Measurements from ENCODE around the gene UBE2O. TPM values are rescaled to one million over a fixed set of nuclear protein-coding genes. Genes with fewer than 3 reads are reported as not detected.

The UBE2O gene
- polyA plus RNA-seq, 1 donor, result 21.0 TPM

DNA sequence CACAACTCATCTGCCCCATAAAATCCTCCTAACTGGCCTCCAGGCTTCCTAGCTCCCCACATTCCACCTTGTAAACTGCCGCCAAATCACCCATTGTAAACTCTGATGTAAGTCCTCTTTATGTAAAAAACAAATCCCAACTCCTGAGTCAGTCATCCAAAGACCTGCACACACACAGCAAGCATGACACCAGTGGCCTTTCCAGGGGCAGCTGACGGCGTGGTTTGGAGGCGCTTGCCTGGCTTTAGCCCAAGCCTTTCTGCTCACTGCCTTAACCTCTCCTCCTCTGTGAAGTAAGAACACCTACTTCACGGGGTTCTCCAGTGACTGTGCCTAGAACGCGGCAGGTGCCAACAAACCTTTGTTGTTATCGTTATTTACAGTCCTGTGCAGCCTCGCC is 14.0 kb downstream of the UBE2O start:
- Histone ChIP-seq H3K27ac (ENCODE audit: low read length) (no peak overlapping the region), H3K4me1 (ENCODE audit: control insufficient read depth, insufficient read depth, low read length) (no peaks in the 10 kb centered on the region), H3K27me3 (ENCODE audit: control insufficient read depth, insufficient read depth, low read length) (no peaks in the 10 kb centered on the region), H3K4me3 (ENCODE audit: low read length) (no peak overlapping the region), H3K9me3 (ENCODE audit: control insufficient read depth, low read depth, low read length) (no peaks in the 10 kb centered on the region), H3K36me3 (ENCODE audit: control insufficient read depth, insufficient read depth, low read length) (no peaks in the 10 kb centered on the region)
- no peak for DNase-seq
- 93% methylated on average over 3 of the region's 9 CpGs for WGBS (ENCODE audit: insufficient coverage, low lambda C conversion rate)

DNA sequence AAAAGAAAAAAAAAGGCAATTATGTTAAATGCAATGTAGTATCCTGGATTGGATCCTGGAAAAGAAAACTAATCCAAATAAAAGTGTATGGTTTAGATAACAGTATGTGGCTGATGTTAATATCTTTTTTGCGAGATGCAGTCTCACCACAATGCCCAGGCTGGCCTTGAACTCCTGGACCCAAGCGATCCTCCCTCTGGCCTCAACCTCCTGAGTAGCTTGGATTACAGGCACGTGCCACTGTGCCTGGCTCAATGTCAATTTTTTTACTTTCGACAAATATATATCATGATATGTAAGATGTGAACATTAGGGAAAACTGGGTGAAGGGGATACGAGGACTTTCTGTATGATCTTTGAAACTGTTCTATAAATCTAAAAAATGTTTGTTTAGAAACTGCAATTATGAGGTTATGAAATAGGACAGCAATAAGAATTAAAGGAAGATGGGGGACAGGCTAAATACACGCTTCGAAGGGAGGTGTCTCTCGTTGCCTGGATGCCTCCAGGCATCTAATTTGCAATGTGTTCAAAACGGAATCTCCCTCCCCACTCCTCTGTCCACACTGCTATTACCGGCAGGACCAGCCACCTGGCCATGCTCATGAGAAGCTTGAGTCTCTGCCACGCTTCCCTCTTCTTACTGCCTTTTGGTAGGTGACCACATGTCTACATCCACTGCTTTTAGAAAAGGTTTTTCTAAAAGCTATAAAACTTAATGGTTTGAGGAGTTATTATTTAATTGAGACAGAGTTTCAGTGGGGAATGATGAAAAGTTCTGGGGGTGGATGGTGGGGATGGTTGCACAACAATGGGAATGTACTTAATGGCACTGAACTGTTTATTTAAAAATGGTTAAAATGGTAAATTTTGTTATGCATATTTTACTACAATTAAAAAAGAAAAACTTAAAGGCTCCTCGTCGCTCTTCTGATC is 15.2 kb downstream of the UBE2O start:
- no peak for DNase-seq
- Histone ChIP-seq H3K36me3 (ENCODE audit: control insufficient read depth, insufficient read depth, low read length) (no peaks in the 10 kb centered on the region), H3K9me3 (ENCODE audit: control insufficient read depth, low read depth, low read length) (no peaks in the 10 kb centered on the region), H3K27ac (ENCODE audit: low read length) (no peak overlapping the region), H3K27me3 (ENCODE audit: control insufficient read depth, insufficient read depth, low read length) (no peaks in the 10 kb centered on the region), H3K4me3 (ENCODE audit: low read length) (no peak overlapping the region), H3K4me1 (ENCODE audit: control insufficient read depth, insufficient read depth, low read length) (no peaks in the 10 kb centered on the region)
- 76% methylated on average over 5 of the region's 13 CpGs for WGBS (ENCODE audit: insufficient coverage, low lambda C conversion rate)

DNA sequence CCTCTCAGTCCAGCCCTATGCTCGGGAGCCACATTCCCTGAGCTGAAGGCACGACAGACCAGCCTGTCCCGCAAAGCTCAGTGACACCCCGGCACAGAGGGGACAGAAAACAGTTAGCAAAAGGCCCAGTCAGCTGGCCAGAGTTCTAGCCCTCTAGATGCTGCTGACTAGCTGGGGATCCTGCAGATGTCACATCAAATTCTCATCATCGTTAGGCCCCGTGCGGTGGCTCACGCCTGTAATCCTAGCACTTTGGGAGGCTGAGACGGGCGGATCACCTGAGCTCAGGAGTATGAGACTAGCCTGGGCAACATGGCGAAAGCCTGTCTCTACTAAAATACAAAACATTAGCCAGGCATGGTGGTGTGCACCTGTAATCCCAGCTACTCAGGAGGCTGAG is 17.2 kb downstream of the UBE2O start:
- no peak overlapping the region for H3K27ac ChIP-seq (ENCODE audit: low read length)
- no peak for DNase-seq
- no peaks in the 10 kb centered on the region for H3K9me3 ChIP-seq (ENCODE audit: control insufficient read depth, low read depth, low read length)
- no peaks in the 10 kb centered on the region for H3K27me3 ChIP-seq (ENCODE audit: control insufficient read depth, insufficient read depth, low read length)
- no peaks in the 10 kb centered on the region for H3K4me1 ChIP-seq (ENCODE audit: control insufficient read depth, insufficient read depth, low read length)
- no peaks in the 10 kb centered on the region for H3K36me3 ChIP-seq (ENCODE audit: control insufficient read depth, insufficient read depth, low read length)
- WGBS (ENCODE audit: insufficient coverage, low lambda C conversion rate), result no CpG with 5 or more reads among the region's 11 CpGs
- H3K4me3 ChIP-seq (ENCODE audit: low read length), result no peak overlapping the region

DNA sequence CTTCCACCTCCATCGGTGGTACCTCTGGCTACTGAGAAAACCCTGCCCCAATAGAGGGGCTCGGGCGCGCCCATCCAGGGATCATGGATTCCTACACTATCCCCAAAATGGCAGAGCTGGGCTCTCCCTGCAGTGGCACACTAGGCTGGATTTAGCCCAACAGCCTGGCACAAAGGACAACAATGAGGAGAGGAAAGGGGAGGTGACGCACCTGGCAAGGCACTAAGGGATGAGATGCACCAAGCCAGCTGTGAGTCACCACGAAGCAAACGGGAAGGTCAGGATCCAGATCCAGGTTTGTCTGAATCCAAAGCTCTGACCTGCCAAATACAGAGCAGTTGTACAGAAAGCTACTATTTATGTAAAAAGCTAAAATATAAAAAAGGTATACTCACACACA is 18.1 kb downstream of the UBE2O start:
- no peaks in the 10 kb centered on the region for H3K4me1 ChIP-seq (ENCODE audit: control insufficient read depth, insufficient read depth, low read length)
- no peaks in the 10 kb centered on the region for H3K36me3 ChIP-seq (ENCODE audit: control insufficient read depth, insufficient read depth, low read length)
- DNase-seq, result no peak
- H3K27ac ChIP-seq (ENCODE audit: low read length), result no peak overlapping the region
- no peak overlapping the region for H3K4me3 ChIP-seq (ENCODE audit: low read length)
- H3K9me3 ChIP-seq (ENCODE audit: control insufficient read depth, low read depth, low read length), result no peaks in the 10 kb centered on the region
- H3K27me3 ChIP-seq (ENCODE audit: control insufficient read depth, insufficient read depth, low read length), result no peaks in the 10 kb centered on the region
- WGBS (ENCODE audit: insufficient coverage, low lambda C conversion rate), result no CpG with 5 or more reads among the region's 7 CpGs

DNA sequence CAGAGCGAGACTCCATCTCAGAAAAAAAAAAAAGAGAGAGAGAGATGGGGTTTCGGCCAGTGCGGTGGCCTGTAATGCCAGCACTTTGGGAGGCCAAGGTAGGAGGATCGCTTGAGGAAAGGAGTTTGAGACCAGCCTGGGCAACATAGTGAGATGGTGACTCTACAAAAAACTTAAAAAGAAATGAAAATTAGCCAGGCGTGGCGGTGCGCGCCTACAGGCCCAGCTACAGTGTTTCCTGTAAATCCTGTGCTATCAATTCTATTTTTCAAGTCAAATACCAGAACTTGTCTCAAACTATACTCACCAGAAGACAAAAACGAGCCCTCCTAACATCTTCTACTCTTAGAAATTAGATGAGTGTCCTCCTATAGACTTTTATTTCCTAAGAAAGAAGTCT is 19.3 kb downstream of the UBE2O start:
- Histone ChIP-seq H3K4me1 (ENCODE audit: control insufficient read depth, insufficient read depth, low read length) (no peaks in the 10 kb centered on the region), H3K9me3 (ENCODE audit: control insufficient read depth, low read depth, low read length) (no peaks in the 10 kb centered on the region), H3K4me3 (ENCODE audit: low read length) (no peak overlapping the region), H3K36me3 (ENCODE audit: control insufficient read depth, insufficient read depth, low read length) (no peaks in the 10 kb centered on the region), H3K27me3 (ENCODE audit: control insufficient read depth, insufficient read depth, low read length) (no peaks in the 10 kb centered on the region), H3K27ac (ENCODE audit: low read length) (no peak overlapping the region)
- DNase-seq, result no peak
- 100% methylated on average over 3 of the region's 9 CpGs for WGBS (ENCODE audit: insufficient coverage, low lambda C conversion rate)

DNA sequence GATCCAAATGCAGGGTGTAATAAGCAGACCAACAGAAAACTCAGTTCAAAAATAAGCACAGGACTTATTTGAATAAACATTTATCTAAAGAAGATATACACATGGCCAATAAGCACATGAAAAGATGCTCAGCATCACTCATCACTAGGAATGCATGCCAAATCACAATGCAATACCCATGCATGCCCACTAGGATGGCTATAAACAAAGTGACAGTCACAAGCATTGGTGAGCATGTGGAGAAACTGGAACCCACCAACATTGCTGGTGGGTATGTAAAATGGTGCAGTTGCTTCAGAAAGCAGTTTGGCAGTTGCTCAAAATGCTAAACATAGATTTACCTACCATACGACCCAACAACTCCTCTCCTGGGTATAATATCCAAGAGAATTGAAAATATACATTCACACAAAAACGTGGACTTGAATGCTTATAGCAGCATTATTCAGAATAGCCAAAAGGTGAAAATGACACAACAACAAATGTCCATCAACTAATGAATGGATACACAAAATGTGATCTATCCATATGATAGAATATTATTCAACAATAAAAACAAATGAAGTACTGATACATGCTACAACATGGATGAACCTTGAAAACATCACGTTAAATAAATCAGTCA is 20.1 kb downstream of the UBE2O start:
- no peak for DNase-seq
- 100% methylated on average over 3 of the region's 3 CpGs for WGBS (ENCODE audit: insufficient coverage, low lambda C conversion rate)

DNA sequence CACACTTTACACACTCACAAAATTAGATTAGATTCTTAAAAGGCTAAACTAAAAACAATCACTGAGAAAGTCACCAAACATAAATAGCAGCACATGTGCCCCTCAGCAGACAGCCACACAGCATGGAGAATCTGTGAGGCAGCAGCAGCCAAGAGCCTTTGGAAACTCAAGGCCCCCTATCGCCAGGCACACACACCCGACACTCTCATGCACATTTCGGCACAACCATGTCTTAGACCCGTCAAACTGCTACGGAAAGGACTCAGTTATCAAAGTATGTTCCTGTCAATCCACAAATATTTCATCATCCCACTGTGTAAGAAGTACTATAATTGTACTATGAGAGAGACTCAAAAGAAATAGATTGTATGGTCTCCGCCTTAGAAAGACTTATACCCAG is 20.9 kb downstream of the UBE2O start:
- Histone ChIP-seq H3K4me1 (ENCODE audit: control insufficient read depth, insufficient read depth, low read length) (no peaks in the 10 kb centered on the region), H3K4me3 (ENCODE audit: low read length) (no peak overlapping the region), H3K36me3 (ENCODE audit: control insufficient read depth, insufficient read depth, low read length) (no peaks in the 10 kb centered on the region), H3K27me3 (ENCODE audit: control insufficient read depth, insufficient read depth, low read length) (no peaks in the 10 kb centered on the region), H3K9me3 (ENCODE audit: control insufficient read depth, low read depth, low read length) (no peaks in the 10 kb centered on the region), H3K27ac (ENCODE audit: low read length) (no peak overlapping the region)
- 100% methylated on average over 2 of the region's 6 CpGs for WGBS (ENCODE audit: insufficient coverage, low lambda C conversion rate)
- DNase-seq, result no peak

More for the DNA sequence above, 20.1 kb downstream of the UBE2O start:
- Histone ChIP-seq H3K9me3 (ENCODE audit: control insufficient read depth, low read depth, low read length) (no peaks in the 10 kb centered on the region), H3K4me1 (ENCODE audit: control insufficient read depth, insufficient read depth, low read length) (no peaks in the 10 kb centered on the region), H3K27ac (ENCODE audit: low read length) (no peak overlapping the region), H3K27me3 (ENCODE audit: control insufficient read depth, insufficient read depth, low read length) (no peaks in the 10 kb centered on the region), H3K4me3 (ENCODE audit: low read length) (no peak overlapping the region), H3K36me3 (ENCODE audit: control insufficient read depth, insufficient read depth, low read length) (no peaks in the 10 kb centered on the region)

DNA sequence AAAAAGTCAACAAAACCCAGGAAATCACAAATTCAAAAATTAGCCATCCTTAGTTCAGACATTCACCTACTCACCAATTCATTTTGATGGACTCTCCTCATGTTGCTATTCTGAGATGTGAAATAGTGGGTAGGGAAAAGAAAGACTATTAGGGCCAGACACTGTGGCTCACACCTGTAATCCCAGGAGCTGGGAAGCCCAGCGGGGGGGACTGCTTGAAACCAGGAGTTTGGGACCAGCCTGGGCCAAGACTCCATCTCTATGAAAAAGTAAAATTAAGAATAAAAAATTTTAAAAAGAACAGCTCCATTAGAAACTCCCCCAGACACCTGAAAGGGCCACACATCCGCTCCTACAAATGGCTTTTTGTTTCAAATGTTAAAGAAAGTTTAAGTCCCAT is 21.4 kb downstream of the UBE2O start:
- no peaks in the 10 kb centered on the region for H3K27me3 ChIP-seq (ENCODE audit: control insufficient read depth, insufficient read depth, low read length)
- no CpG with 5 or more reads among the region's 2 CpGs for WGBS (ENCODE audit: insufficient coverage, low lambda C conversion rate)
- no peaks in the 10 kb centered on the region for H3K4me1 ChIP-seq (ENCODE audit: control insufficient read depth, insufficient read depth, low read length)
- H3K36me3 ChIP-seq (ENCODE audit: control insufficient read depth, insufficient read depth, low read length), result no peaks in the 10 kb centered on the region
- H3K4me3 ChIP-seq (ENCODE audit: low read length), result no peak overlapping the region
- no peak for DNase-seq
- H3K27ac ChIP-seq (ENCODE audit: low read length), result no peak overlapping the region
- H3K9me3 ChIP-seq (ENCODE audit: control insufficient read depth, low read depth, low read length), result no peaks in the 10 kb centered on the region

DNA sequence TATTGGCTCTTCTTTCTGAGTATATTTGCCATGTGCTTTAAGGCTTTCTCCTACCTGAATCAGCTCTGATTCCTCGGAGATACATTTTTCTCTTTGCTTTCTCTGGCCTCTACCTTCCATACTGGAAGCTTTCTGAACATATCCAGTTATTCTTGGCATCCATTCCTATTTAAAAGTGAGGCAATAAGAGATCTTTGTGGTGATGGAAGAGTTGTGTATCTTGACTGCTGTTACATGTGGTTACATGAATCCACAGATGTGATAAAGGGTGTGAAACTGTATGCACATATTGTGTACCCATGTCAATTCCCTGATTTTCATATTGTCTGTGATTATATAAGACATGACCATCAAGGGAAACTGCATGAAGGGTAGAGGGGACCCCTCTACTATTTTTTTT is 24.4 kb downstream of the UBE2O start:
- no peaks in the 10 kb centered on the region for H3K9me3 ChIP-seq (ENCODE audit: control insufficient read depth, low read depth, low read length)
- no peaks in the 10 kb centered on the region for H3K27me3 ChIP-seq (ENCODE audit: control insufficient read depth, insufficient read depth, low read length)
- H3K27ac ChIP-seq (ENCODE audit: low read length), result no peak overlapping the region
- 80% methylated on average over 1 of the region's 1 CpG for WGBS (ENCODE audit: insufficient coverage, low lambda C conversion rate)
- H3K4me1 ChIP-seq (ENCODE audit: control insufficient read depth, insufficient read depth, low read length), result no peaks in the 10 kb centered on the region
- no peak overlapping the region for H3K4me3 ChIP-seq (ENCODE audit: low read length)
- no peak for DNase-seq
- no peaks in the 10 kb centered on the region for H3K36me3 ChIP-seq (ENCODE audit: control insufficient read depth, insufficient read depth, low read length)

DNA sequence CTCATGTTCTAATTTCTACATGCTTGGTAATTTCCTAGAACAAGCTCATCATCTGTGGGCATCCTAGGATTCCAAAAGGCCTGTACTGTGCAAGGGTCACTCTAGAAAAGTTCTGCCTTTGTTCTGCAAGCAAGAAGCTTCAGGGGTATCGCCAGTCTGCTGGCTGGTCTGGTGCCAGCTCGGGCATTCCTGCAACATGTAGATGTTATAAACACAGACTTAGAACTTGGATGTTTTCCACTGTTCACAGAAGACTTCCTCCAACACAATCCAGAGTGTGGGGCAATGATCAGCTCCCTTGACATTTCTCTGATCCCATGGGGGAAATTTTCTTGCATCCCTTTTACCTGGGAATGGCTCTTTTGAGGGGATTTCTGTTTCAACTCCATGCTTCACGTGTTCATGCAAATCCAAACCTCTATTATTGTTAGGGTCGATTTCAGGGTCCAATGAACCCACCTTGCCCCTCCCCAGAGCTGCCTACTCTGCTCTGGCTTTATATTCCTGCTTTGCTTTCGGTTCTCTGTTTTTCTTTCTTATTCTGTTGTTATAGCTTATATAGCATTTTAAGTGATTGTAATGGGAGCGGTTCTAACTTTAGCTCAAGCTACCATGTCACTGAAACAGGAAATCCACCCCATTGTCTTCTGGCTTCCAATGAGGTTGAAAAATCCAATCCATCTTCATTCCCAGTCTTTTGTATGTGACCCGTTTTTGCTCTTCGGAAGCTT is 25.3 kb downstream of the UBE2O start:
- no peak for DNase-seq
- H3K27me3 ChIP-seq (ENCODE audit: control insufficient read depth, insufficient read depth, low read length), result no peaks in the 10 kb centered on the region
- H3K4me1 ChIP-seq (ENCODE audit: control insufficient read depth, insufficient read depth, low read length), result no peaks in the 10 kb centered on the region
- H3K4me3 ChIP-seq (ENCODE audit: low read length), result no peak overlapping the region
- H3K36me3 ChIP-seq (ENCODE audit: control insufficient read depth, insufficient read depth, low read length), result no peaks in the 10 kb centered on the region
- H3K9me3 ChIP-seq (ENCODE audit: control insufficient read depth, low read depth, low read length), result no peaks in the 10 kb centered on the region
- H3K27ac ChIP-seq (ENCODE audit: low read length), result no peak overlapping the region
- 83% methylated on average over 4 of the region's 8 CpGs for WGBS (ENCODE audit: insufficient coverage, low lambda C conversion rate)

Data from large intestine (tissue), 3 donors.